GM18870 (cell line): ENCODE results near the gene EREG.
A peak's percentile ranks its signal among the peaks of the same experiment; 100 is the strongest.
"Not testable (repeated sequence)": the region's sequence is repeated elsewhere in the genome, so short reads cannot be mapped to it uniquely, and the experiment has no call there.

Experiments used
- ATAC-seq: cut with Tn5 transposase; IDR thresholded peaks from one replicate; pipeline ENCODE4 v1.9.1; 2021; ENCODE audit warnings: moderate library complexity; ENCODE audit not compliant: unreplicated experiment

The EREG gene

DNA sequence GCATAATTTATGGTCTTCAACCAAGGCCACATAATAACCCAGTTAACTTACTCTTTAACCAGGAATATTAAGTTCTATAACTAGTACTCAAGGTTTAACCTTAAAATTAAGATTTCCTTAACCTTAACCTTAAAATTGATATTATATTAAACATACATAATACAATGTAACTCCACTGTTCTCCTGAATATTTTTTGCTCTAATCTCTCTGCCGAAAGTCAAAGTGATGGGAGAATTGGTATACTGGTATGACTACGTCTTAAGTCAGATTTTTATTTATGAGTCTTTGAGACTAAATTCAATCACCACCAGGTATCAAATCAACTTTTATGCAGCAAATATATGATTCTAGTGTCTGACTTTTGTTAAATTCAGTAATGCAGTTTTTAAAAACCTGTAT, 22.8 kb downstream of the EREG start:
- no peak for ATAC-seq

DNA sequence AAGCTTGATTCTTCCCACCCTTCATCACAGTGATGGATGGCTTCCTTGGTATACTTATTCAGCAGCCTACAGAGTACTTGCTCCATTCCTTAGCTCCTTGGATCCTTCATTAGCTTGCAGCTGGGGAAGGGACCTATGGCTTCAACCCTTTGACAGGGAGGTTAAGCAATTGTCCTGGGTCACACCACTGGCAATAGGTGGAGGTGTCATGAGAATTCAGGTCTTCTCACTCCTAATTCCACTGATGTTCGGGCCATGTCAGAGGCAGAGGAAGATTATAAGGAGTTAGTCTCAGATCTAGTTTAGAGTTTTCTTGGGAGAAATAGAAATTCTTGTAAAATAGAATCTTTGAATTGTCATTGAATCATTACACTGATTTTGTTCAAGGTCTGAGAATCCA, 24.5 kb downstream of the EREG start:
- no peak for ATAC-seq

DNA sequence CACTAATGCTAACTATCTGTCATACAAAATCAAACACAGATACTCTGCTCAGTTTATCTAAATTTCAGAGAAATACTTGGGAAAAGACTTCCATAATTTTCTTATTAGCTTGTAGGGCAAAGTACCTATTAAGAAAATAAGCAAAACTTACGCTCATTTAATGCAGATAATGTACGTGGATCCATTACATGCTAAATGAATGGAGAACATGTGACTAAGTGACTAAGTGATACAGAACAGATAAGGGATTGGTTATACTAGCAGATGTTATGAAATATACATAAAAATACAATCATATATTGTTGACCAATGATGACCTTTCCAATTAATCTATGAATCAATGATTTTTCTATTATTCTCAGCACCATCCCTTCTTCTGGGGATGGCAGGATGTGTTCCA, 25.7 kb downstream of the EREG start:
- ATAC-seq: no peak

DNA sequence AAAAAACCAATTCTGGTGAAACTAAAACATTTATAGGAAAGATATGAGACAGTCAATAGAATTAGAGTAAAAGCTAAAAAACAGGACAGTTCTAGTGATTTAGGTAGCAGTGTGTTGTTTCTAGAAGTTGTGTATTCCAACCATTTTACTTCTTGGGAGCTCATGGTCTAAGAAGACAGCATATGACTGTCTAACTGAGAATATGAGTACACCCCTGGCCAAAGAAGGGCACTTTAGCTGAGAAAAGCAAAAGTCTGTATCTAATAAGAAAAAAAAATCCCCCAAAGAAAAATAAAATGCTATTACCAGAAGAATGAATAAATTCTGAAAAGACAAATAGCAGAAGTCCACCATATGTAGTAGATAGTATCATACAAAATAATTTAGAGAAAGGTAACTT, 26.4 kb downstream of the EREG start:
- no peak for ATAC-seq

DNA sequence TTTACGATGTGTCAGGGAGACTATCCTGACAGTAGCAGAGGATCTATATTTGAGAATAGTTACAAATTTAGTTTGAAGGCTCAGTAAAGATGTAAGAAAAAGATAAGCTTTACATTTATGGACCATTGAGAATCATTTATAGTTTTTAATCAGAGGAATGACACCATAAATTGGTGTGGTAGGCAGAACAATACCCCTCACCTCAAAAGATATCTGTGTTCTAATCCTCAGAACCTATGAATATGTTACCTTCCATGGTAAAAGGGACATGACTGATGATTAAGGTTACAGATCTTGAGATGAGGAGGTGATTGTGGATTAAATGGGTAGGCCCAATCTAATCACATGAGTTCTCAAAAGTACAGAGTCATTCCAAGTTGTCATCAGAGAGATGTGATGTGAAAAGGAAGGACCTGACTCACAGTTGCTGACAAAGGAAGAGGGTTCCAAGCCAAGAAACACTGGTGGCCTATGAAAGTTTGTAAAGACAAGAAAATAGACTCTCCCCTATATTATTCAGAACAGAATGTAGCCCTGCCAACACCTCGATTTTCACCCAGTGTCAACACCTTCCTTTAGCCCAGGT, 27.0 kb downstream of the EREG start:
- no peak for ATAC-seq

DNA sequence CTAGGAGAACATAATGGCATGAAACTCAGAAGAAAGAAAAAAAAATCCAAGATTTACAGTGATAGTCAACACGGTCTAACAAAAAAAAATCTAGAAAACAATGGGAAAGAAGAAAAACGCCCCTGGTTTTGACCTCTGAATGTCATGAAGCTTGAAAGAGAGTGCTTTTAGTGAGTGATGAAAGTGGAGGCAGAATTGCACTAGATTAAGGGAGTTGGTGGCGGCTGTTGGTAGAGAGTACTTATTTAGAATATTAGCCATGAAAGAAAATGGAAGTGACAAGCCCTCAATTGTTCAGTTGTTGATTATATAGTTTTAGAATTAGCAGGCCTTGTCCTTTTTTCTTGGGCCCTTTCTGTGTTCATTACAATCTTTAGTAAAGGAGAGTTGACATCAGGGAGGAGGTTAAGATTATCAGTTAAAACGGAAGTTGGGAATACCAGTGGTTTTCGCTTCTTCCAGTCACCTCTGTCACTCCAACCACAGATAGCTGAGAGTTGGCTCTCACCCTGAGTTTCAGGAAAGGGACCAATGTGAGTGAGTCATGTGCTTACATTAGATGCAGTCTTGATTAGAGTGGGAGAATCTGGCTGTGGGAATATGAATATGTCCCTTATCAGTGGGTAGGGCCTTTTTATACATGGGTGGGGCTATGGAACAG, 29.7 kb downstream of the EREG start:
- no peak for ATAC-seq

DNA sequence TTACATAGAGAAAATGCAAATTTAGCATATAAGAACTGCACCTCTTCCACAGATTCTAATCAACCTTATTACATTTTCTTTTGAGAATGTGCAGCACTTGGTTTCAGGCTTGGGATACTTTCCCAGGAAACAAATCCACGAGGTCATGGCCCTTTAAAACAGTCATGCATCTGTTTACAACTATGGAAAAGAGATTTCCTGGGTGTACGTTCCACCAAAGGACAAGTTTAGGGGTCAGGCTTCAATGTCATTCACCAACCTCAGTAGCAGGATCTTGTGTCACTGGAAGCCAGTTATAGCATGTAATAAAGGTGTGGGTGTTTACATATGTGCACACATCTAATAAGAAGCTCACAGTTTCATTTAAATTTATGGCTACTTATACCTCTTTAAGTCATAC, 30.7 kb downstream of the EREG start:
- ATAC-seq: no peak

DNA sequence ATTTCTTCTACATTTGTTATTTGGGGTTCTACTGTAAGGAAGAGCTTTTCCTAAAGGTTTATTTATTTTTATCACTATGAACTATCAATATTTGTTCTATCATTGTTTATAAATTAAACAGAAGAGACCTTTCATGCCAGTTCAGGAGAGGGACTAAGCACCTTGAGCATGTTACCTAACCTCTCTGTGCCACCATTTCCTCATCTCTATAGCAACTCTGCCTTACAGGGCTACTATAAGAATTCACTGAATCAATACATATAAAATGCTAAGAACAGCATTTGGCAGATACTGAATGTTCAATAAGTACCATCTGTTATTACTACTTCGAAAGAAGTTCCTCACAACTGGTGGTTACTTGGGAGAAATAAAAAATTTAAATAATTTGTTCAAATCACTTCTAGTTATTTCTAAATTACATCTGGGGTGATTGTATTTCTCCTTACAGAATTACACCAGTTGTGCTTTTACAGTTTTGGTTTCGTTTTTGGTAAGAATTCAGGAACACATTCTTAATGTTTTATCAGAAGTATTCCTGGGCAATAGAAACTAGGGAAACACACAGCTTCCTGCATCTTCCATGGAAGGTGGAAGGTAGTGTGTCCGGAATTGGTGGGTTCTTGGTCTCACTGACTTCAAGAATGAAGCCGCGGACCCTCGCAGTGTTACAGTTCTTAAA, 32.9 kb downstream of the EREG start:
- ATAC-seq: no peak

DNA sequence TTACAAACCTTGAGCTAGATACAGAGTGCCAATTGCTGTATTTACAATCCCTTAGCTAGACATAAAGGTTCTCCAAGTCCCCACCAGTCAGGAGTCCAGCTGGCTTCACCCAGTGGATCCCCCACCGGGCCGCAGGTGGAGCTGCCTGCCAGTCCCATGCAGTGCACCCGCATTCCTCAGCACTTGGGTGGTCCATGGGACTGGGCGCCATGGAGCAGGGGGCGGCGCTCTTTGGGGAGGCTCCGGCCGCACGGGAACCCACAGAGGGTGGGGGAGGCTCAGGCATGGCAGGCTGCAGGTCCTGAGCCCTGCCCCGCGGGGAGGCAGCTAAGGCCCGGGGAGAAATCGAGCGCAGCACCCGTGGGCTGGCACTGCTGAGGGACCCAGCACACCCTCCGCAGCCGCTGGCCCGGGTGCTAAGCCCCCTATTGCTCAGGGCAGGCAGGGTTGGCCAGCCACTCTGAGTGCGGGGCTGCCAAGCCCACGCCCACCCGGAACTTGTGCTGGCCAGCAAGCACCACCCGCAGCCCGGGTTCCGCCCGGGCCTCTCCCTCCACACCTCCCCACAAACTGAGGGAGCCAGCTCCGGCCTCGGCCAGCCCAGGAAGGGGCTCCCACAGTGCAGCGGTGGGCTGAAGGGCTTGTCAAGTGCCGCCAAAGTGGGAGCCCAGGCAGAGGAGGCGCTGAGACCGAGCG, 34.1 kb downstream of the EREG start:
- ATAC-seq: not testable (repeated sequence)

DNA sequence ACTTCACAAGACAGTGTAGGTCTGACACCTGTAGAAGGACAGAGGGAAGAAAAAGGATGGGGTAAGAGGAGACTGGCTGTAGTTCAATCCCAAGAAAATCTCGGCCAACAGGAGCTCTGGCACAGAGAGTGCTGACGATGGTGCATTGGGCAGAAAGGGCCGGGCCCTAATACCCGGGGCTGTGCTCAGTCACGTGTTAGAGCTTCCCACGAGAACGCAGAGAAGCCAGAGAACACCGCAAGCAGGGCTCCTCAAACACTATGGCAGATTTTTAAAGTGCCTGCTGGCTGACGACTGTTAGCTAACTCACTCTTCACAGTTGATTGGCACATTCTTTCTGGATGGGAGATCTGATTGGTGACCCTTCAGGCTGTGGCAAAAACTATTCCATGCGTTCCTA, 35.5 kb downstream of the EREG start:
- ATAC-seq: no peak

DNA sequence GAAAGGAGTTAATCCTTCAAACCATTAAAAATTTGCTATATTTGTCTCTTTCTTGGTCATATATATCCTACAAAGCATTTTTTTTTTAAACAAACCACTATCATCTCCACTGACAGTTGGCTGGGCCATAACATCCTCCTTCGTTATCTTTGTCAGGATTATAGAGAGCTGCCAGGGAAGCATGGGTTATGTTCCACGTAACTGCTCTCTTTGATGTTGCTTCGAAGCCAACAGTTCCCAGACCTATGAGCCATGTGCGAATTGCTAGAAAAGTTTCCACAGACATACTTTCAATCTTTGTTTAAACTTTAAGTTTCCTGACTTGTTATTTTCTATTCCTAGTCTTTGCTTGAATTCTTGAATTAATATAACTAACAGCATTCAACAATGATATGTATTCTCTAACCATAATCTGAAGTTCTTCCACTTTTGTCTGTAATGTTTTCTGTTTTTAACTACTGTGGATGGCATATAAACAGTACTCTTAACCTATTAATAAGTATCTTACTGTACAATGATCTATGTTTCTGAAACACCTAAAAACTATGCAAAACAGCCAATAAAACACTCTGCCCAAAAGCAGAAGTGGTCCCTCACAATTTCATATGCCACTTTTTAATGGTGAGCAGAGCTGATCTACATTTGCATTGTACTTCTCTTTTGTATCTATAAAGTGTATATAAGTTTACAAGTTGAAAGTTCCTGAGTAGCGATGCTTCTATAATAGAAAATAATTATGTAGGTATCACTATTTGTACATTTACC, 37.9 kb downstream of the EREG start:
- peak; percentile 97 for ATAC-seq

DNA sequence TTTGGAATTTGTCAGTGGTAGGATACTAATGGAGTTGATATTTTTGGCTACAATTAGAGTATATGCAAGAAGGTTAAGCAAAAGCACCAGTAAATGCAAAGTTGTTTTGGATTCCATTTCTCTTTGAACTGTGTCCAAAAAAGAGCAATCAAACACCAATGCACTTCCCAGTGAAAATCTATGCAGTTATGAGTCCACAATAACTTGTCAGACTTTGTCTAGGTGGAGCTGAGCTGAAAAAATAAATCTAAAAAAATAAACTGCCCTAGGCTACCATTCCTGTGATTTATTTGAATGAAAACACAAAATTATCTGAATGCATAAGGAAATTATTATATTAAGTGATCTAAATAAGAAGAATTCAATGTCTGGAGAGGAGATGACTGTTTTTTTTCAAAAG, 42.9 kb downstream of the EREG start:
- no peak for ATAC-seq

DNA sequence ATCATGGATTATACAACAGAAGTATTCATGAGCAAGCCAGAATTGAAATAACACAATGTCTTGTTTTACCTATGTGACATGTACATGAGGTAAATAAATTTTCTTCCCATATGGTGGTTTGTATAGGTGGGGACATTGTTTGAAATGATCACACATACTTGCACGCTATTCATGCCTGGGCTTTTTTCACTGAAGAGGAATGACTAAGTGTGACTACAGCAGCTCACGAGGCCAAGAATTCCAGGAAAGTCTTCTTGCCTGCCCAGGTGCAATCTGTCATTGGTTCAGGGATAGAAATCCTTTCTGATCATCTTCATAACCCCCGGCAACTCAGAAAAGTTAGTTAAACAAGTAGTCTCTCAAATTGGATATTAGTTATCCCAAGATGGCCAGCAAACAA, 43.7 kb downstream of the EREG start:
- no peak for ATAC-seq

DNA sequence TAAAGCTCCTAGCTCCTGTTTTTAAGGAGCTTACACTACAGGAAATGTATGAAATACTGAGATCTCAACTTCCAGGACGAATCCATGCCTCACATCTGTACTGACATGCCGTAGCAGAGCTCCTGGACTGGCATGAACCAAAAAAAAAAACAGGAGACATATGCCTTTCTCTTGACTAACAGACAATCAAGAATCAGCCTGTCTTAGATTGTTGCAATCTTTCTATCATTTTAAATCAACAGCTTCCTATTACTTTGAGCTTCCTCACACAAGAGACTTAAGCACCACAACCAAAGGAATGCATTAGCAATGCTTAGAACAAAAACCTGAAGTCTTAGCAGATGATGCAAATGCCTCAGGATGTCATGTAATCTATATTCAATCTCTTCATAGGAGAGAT, 45.3 kb downstream of the EREG start:
- no peak for ATAC-seq

DNA sequence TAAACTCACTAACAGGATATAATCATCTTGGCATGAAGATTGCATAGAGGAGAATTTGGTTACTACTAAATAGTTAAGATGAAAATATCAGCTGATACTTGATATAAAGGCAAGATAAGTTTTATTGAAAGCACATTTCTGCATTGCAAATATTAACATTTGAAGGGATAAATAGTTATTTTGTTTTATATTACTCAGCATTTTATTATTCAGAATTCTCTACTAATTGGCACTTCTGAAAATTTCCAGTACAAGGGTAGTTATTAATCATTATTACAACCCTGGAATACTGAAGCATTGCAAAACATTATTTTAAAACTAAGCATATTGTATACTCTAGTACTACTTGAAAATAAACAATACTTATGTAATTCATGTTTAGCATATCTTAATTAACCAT, 47.3 kb downstream of the EREG start:
- ATAC-seq: no peak

DNA sequence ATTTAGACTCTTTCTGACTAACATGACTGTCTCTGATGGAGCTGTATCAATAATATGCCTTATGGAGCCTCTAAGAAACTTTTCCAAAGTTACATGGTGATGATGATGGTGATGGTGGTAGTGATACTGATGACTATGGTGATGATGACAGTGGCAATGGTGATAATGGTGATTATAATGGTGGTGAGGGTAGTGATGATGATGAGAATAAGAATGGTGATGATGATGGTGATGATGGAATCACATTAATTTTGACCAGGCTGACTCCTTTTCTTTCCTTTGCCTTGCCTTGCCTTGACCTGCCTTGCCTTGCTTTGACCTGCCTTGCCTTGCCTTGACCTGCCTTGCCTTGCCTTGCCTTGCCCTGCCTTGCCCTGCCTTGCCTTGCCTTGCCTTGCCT, 48.3 kb downstream of the EREG start:
- ATAC-seq: no peak

DNA sequence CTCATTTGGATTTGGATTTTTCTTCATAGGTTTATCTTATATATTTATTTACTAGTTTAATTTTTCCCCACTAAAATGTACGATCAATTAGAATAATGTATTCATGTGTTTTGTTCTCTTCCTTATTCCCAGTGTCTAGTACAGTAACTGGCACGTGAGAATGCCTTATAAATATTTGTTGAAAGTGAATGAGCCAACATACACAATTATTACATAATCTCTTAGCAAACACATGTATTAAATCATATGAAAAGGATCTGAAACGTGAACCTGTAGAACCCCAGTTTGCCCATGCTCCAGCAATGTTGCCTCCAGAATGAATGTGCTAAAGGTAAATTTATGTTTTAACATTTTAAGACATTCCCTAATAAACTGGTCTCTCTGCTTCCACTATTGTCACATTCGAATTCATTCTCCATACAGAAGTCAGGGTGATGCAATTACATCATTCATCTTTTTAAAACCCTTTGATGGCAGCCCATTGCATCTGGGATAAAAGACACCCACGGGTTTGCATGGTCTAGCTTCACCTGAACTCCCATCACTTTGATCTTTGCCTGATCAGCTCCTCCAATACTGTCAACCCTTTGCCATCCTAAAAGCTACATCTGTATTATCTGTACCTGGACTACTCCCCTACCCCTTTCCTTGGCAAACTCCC, 49.3 kb downstream of the EREG start:
- ATAC-seq: no peak

DNA sequence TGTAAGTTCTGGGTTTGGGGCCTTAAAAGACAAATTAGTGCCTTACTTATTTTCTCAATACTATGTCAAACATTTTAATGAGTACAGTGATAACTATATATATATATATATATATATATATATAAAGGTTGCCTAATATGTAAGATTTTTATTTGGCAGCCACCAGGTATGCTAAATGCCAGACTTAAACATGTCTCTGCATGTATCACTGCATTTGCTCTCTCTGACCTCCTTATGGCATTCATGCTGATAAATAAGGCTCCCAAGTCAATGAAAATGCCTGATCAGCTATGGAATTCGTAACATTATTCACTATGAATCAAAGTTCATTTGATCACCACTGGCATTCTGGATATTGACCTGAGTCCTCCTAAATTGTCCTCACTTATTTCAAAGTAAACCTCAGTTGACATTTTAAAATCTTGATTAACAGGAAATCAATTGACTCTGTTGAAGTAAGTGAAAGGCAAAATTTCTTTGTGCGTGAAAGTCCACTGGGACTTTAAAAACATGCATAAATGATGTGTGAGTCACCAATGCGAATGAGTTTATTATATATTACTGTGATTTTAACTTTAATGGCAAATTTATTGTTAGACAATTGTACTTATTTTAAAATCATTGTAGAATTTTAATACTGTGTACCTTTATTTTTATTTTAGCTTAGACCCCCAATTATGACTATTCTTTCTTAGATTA, 50.8 kb downstream of the EREG start:
- ATAC-seq: no peak

DNA sequence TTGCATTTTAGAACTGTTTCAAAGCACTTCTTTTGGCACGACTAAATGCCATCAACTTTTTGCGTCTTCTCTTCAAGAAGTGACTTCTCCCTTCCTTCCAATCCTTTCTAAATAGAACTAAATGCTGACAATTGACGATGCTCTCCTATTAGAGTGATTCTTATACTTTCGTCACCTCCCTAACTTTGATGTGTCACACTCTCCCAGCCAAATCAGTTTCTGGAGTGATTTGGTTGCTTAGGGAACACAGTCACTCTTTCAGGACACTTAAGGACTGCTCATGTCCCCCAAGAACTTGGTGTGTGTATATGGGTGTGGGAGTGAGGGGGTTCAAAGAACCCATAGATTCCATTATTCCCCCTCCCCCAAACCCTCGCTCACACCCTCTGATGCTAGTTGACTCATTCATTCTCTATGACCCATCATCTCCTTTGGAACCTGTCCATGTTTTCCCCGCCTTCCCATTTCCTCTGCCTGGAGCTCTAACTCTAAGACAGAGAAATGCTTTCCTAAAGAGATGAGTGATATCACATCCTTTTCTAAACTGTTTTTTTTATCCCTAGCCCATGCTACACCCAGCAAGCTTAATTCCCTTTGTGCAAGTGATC, 53.2 kb downstream of the EREG start:
- no peak for ATAC-seq

DNA sequence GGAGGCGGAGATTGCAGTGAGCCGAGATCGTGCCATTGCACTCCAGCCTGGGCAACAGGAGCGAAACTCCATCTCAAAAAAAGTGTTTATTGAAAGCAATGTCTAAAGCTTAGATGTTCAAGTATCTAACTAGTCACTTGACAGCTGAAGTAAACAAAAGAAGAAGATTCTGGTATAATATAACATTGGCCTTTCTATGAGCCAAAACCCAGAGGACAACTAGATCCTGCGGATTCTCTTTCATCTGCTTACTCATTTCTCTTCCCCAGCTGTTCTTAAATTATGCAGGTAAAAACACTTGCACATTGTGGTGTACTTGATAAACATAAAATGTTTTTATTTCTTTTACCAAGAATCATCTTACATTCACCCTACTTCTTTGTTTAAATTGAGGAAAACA, 55.9 kb downstream of the EREG start:
- ATAC-seq: no peak
